DLD1 (cell line): Measurements from ENCODE around the gene UBE2A.

ENCODE experiments used
- in situ Hi-C: cut with HindIII; loops from 2 replicates; pipeline ENCODE4 v1.10.0; 2017; ENCODE audit warnings: low sequenced_read_pairs

UBE2A gene

GRCh38 chrX:119574394-119575266 lies at the start of gene UBE2A:
Gene UBE2A (plus strand): TSS chrX:119574563. CDS start chrX:119574712, 149 bp downstream.
- in situ Hi-C loops = no loop called here

- in situ Hi-C loops = no loop called here
These were observed 44.8 kb upstream of the UBE2A start for GRCh38 chrX:119529345-119530276.

- in situ Hi-C loops = no loop called here
These were observed 36.9 kb upstream of the UBE2A start for GRCh38 chrX:119537487-119537886.

GRCh38 chrX:119539872-119540271 lies 34.5 kb upstream of the UBE2A start:
- in situ Hi-C loops = no loop called here

GRCh38 chrX:119541188-119541587 lies 33.2 kb upstream of the UBE2A start:
- in situ Hi-C loops = no loop called here

- in situ Hi-C loops = no loop called here
These were observed 24.9 kb upstream of the UBE2A start for GRCh38 chrX:119549327-119550016.

- in situ Hi-C loops = no loop called here
These were observed 21.9 kb upstream of the UBE2A start for GRCh38 chrX:119552508-119552907.

- in situ Hi-C loops = no loop called here
These were observed 9.2 kb upstream of the UBE2A start, which contains the start of gene STEEP1 for GRCh38 chrX:119565107-119565663. Gene STEEP1 (minus strand): TSS chrX:119565409. CDS start chrX:119565355, 54 bp downstream.

GRCh38 chrX:119570351-119570835 lies 4.0 kb upstream of the UBE2A start:
- in situ Hi-C loops = no loop called here

- in situ Hi-C loops = no loop called here
These were observed 1.1 kb upstream of the UBE2A start for GRCh38 chrX:119573222-119573621.

GRCh38 chrX:119573840-119574393 lies 446 bp upstream of the UBE2A start:
- in situ Hi-C loops = no loop called here

- in situ Hi-C loops = no loop called here
These were observed 5.1 kb downstream of the UBE2A start for GRCh38 chrX:119579414-119579813.

- in situ Hi-C loops = no loop called here
These were observed 9.2 kb downstream of the UBE2A start for GRCh38 chrX:119583431-119584059.

- in situ Hi-C loops = no loop called here
These were observed 15.4 kb downstream of the UBE2A start for GRCh38 chrX:119589810-119590209.

GRCh38 chrX:119602701-119603255 lies 28.4 kb downstream of the UBE2A start:
- in situ Hi-C loops = no loop called here

GRCh38 chrX:119604766-119605463 lies 30.6 kb downstream of the UBE2A start:
- in situ Hi-C loops = no loop called here

GRCh38 chrX:119605464-119606279 lies 31.3 kb downstream of the UBE2A start:
- in situ Hi-C loops = no loop called here
